HCT116 (cell line): Measurements from ENCODE around the gene LARP4. TPM values are rescaled to one million over a fixed set of nuclear protein-coding genes. Genes with fewer than 3 reads are reported as not detected.
"Not testable (repeated sequence)": the region's sequence is repeated elsewhere in the genome, so short reads cannot be mapped to it uniquely, and the experiment has no call there.

Experiments
- ATAC-seq: fragments of 200-7000 bp; cut with Tn5 transposase; 2 replicates; pipeline ENCODE4 v1.9.1; 2020; ENCODE audit warnings: mild to moderate bottlenecking, moderate library complexity
- BruUV-seq: library from RNA; stranded (reverse); fragments of 400-500 nt; replicated peaks from 2 replicates; lab custom pipeline; 2021; lab: Mats Ljungman, UMichigan
- CTCF ChIA-PET: fragments of 300-600 bp; sonication (Branson Sonifier 250); formaldehyde crosslinking; loops from one replicate; lab custom pipeline; 2021; ENCODE audit warnings: antibody characterized with exemption; lab: Charles Lee
- POLR2A ChIA-PET: fragments of 300-600, 350-600 bp; sonication (Branson Sonifier 250); formaldehyde crosslinking; loops from one replicate; lab custom pipeline; 2021; ENCODE audit warnings: antibody characterized with exemption; lab: Charles Lee
- RAD21 ChIA-PET, 2 experiments: fragments of 300-600 bp; sonication (Branson Sonifier 250); formaldehyde crosslinking; loops; one replicate each; lab custom pipeline; 2023; ENCODE audit warnings: low total read pairs in 2 of 2; ENCODE audit not compliant: uncharacterized antibody in 2 of 2, unreplicated experiment in 2 of 2, low non-redundant PET in 1 of 2; lab: Charles Lee
- DNase-seq: peaks from one replicate; pipeline ENCODE4 v3.0.0-alpha.2; 2010; ENCODE audit warnings: low read depth, low spot score
- H2AFZ ChIP-seq: fragments of 200-600 bp; shearing (Covaris generic), sonication (generic); 2 replicates; pipeline ENCODE4 v1.6.1; 2017; ENCODE audit warnings: low read depth, mixed run types, mixed read lengths, antibody characterized with exemption, low read length; ENCODE audit not compliant: poor library complexity, severe bottlenecking
- H3K27ac ChIP-seq: 2 replicates; pipeline ENCODE4 v1.5.1; 2012; ENCODE audit warnings: low read depth, low read length
- H3K27me3 ChIP-seq: fragments of 200-600 bp; sonication (generic); 2 replicates; pipeline ENCODE4 v1.6.1; 2016; ENCODE audit warnings: mixed run types, low read length, mixed read lengths; ENCODE audit not compliant: insufficient read depth
- H3K36me3 ChIP-seq, 2 experiments: fragments of 200-500 bp in 1 of 2; fragments of 200-600 bp in 1 of 2; sonication (Bioruptor generic) in 1 of 2; sonication (generic) in 1 of 2; 2 replicates each; pipeline versions ENCODE4 v1.5.1 to v1.6.1; 2014 to 2016; ENCODE audit warnings: low read length in 2 of 2, inconsistent platforms in 1 of 2, mixed read lengths in 1 of 2, mixed run types in 1 of 2; ENCODE audit not compliant: insufficient read depth in 2 of 2, control insufficient read depth in 1 of 2
- H3K4me1 ChIP-seq, 2 experiments: fragments of 200-600 bp in 1 of 2; sonication (generic) in 1 of 2; 2 replicates each; pipeline versions ENCODE4 v1.5.1 to v1.6.1; 2012 to 2017; ENCODE audit warnings: low read length in 2 of 2, inconsistent platforms in 1 of 2, mild to moderate bottlenecking in 1 of 2, mixed read lengths in 1 of 2, mixed run types in 1 of 2, moderate library complexity in 1 of 2; ENCODE audit not compliant: insufficient read depth in 2 of 2, control insufficient read depth in 1 of 2
- H3K4me2 ChIP-seq: fragments of 200-600 bp; sonication (generic); 2 replicates; pipeline ENCODE4 v1.6.1; 2017; ENCODE audit warnings: mixed run types, low read length, mixed read lengths
- H3K4me3 ChIP-seq, 2 experiments: fragments of 200-600 bp in 1 of 2; sonication (generic) in 1 of 2; replicated peaks in 1 of 2; 2 replicates each; pipeline ENCODE4 v1.5.1; 2011 to 2016; ENCODE audit warnings: low read length in 2 of 2, control low read depth in 1 of 2, low read depth in 1 of 2, mild to moderate bottlenecking in 1 of 2, mixed read lengths in 1 of 2, mixed run types in 1 of 2
- H3K79me2 ChIP-seq: fragments of 200-600 bp; sonication (generic); 2 replicates; pipeline ENCODE4 v1.6.1; 2017; ENCODE audit warnings: mild to moderate bottlenecking, mixed run types, low read length, moderate library complexity, mixed read lengths; ENCODE audit not compliant: insufficient read depth
- H3K9ac ChIP-seq: fragments of 200-600 bp; sonication (generic); 2 replicates; pipeline ENCODE4 v1.6.1; 2016; ENCODE audit warnings: low read length, mixed read lengths
- H3K9me2 ChIP-seq: fragments of 200-600 bp; sonication (generic), shearing (Covaris generic); 2 replicates; pipeline ENCODE4 v1.6.1; 2017; ENCODE audit warnings: mixed run types, mild to moderate bottlenecking, moderate library complexity; ENCODE audit not compliant: insufficient read depth
- H3K9me3 ChIP-seq, 2 experiments: fragments of 200-500 bp in 1 of 2; fragments of 200-600 bp in 1 of 2; sonication (Bioruptor generic) in 1 of 2; sonication (generic) in 1 of 2; 2 replicates each; pipeline ENCODE4 v1.6.1; 2014 to 2017; ENCODE audit warnings: low read length in 2 of 2, mixed read lengths in 2 of 2, inconsistent platforms in 1 of 2, low read depth in 1 of 2, mild to moderate bottlenecking in 1 of 2, mixed run types in 1 of 2, moderate library complexity in 1 of 2; ENCODE audit not compliant: control insufficient read depth in 1 of 2, insufficient read depth in 1 of 2
- H4K20me1 ChIP-seq: fragments of 200-600 bp; sonication (generic), shearing (Covaris generic); 2 replicates; pipeline ENCODE4 v1.6.1; 2017; ENCODE audit warnings: mixed run types, mild to moderate bottlenecking, moderate library complexity; ENCODE audit not compliant: insufficient read depth
- CBX3 ChIP-seq: IDR thresholded peaks from 2 replicates; pipeline ENCODE4 v1.6.1; 2012; ENCODE audit warnings: low read depth
- EZH2phosphoT487 ChIP-seq: fragments of 200-600 bp; IDR thresholded peaks from 2 replicates; pipeline ENCODE4 v1.6.1; 2018; ENCODE audit warnings: antibody characterized with exemption, borderline replicate concordance
- FOSL1 ChIP-seq: IDR thresholded peaks from 2 replicates; pipeline ENCODE4 v1.6.1; 2012; ENCODE audit warnings: low read depth
- POLR2A ChIP-seq: IDR thresholded peaks from 2 replicates; pipeline ENCODE4 v1.7.0; 2011; ENCODE audit warnings: borderline replicate concordance; ENCODE audit not compliant: insufficient read depth, insufficient read length; ENCODE audit errors: extremely low read depth
- intact Hi-C: fragments of 100-400 bp; cut with micrococcal nuclease; formaldehyde crosslinking; loops from 2 replicates; pipeline ENCODE4 v1.10.0; 2022
- total RNA-seq: library from RNA; stranded (reverse); gene quantifications from one replicate; pipeline ENCODE4 v1.2.1, GENCODE V29; 2021; ENCODE audit not compliant: unreplicated experiment
- TF ChIP-seq, protein P1 (sequence below), 3 experiments: fragments of 200-600 bp in 1 of 3; sonication (generic) in 1 of 3; IDR thresholded peaks in 2 of 3; conservative IDR thresholded peaks in 1 of 3; 2 replicates each; pipeline ENCODE4 v1.5.1; 2012 to 2017; ENCODE audit warnings: low read depth in 2 of 3, low read length in 2 of 3, antibody characterized with exemption in 1 of 3, borderline replicate concordance in 1 of 3, control low read depth in 1 of 3, mild to moderate bottlenecking in 1 of 3, mixed read lengths in 1 of 3, mixed run types in 1 of 3, moderate library complexity in 1 of 3; ENCODE audit not compliant: insufficient read depth in 1 of 3

The LARP4 gene
- total RNA-seq, 1 experiment from 2014 or later: 76.3 TPM

DNA sequence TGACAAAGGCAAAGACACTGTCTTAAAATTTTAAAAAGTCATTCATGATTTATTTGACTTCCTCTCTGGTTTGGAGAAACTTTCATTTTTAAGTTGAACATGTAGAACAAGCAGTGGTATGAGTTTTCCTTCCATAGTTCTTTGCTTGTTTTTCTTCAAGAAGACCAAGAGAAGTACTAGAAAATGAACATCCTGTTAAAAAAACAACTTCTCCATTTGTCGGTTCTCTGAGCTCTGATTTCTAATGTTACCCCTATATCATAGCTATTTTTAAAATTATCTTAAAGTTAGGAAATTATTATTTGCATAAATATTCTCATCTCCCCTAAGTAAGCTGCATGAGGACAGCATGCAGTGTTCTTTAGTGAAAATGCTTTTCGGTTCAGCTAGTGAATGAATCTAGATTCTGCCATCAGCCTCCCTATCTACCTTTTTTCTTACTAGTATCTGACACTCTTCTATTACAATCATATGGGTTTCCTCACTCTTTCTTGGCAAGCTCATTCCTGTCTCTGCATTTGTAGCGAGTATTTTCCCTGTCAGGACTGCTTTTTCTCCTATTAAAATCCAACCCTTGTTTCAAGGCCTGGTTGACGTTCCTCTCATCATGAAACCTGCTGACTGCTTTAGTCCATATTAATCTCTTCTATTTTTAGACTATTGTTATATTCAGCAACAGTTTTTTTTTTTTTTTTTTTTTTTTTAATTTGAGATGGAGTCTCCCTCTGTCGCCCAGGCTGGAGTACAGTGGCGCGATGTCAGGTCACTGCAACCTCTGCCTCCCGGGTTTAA lies 119.9 kb downstream of the LARP4 start:
- Histone ChIP-seq H3K9me3 (no peaks in the 10 kb centered on the region), H2AFZ (no peak overlapping the region), H3K9ac (no peak overlapping the region), H3K27ac (no peak overlapping the region), H3K79me2 (peaks cover 84% of the 10 kb centered on the region), H3K4me3 (no peak overlapping the region), H3K9me2 (no peaks in the 10 kb centered on the region), H3K4me2 (no peak overlapping the region), H3K4me1 (peaks cover 5 to 36% of the 10 kb centered on the region in 2 experiments; a peak in 3 of 4 replicates), H3K27me3 (no peaks in the 10 kb centered on the region), H4K20me1 (no peaks in the 10 kb centered on the region), H3K36me3 (no peaks in the 10 kb centered on the region)
- intact Hi-C loops: no loop called here
- CTCF ChIA-PET: interaction anchor here (1.6 kb wide), 1 partner anchor 16 kb away, joined by 5 read pairs; the partner anchor contains the start of gene DIP2B
- no peak for TF ChIP-seq EZH2phosphoT487
- TF ChIP-seq, protein P1, sequence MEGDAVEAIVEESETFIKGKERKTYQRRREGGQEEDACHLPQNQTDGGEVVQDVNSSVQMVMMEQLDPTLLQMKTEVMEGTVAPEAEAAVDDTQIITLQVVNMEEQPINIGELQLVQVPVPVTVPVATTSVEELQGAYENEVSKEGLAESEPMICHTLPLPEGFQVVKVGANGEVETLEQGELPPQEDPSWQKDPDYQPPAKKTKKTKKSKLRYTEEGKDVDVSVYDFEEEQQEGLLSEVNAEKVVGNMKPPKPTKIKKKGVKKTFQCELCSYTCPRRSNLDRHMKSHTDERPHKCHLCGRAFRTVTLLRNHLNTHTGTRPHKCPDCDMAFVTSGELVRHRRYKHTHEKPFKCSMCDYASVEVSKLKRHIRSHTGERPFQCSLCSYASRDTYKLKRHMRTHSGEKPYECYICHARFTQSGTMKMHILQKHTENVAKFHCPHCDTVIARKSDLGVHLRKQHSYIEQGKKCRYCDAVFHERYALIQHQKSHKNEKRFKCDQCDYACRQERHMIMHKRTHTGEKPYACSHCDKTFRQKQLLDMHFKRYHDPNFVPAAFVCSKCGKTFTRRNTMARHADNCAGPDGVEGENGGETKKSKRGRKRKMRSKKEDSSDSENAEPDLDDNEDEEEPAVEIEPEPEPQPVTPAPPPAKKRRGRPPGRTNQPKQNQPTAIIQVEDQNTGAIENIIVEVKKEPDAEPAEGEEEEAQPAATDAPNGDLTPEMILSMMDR (IDR thresholded peaks at IDR 0.05 in 2 of 3, conservative IDR thresholded peaks at IDR 0.05 in 1 of 3; ENCODE audit: borderline replicate concordance in 1 of 3, insufficient read depth in 1 of 3, low read depth in 2 of 3, low read length in 2 of 3): no peak
- no peak for TF ChIP-seq FOSL1
- TF ChIP-seq CBX3: no peak
- no peak for TF ChIP-seq POLR2A
- RAD21 ChIA-PET: no interaction called here
- DNase-seq (no peak), ATAC-seq (no peak)
- POLR2A ChIA-PET: no interaction called here
- BruUV-seq: no TSS peak

DNA sequence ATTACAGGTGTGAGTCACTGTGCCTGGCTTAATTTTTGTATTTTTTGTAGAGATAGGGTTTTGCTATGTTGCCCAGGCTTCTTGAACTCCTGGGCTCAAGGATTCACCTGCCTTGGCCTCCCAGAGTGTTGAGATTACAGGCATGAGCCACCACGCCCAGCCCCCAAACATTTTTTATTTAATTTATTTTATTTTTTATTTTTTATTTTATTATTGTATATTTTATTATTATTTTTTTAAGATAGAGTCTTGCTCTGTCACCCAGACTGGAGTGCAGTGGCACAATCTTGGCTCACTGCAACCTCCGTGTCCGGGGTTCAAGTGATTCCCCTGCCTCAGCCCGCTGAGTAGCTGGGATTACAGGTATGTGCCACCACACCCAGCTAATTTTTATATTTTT lies 121.1 kb downstream of the LARP4 start:
- H3K9me3 ChIP-seq, H3K36me3 ChIP-seq, H3K4me3 ChIP-seq, H3K9me2 ChIP-seq, H2AFZ ChIP-seq, intact Hi-C loops, BruUV-seq, DNase-seq, RAD21 ChIA-PET, H4K20me1 ChIP-seq, H3K27me3 ChIP-seq, H3K27ac ChIP-seq, H3K9ac ChIP-seq, H3K4me2 ChIP-seq, ATAC-seq: not testable (repeated sequence)
- H3K4me1 ChIP-seq: peaks cover 5 to 36% of the 10 kb centered on the region in 2 experiments; a peak in 3 of 4 replicates
- POLR2A ChIA-PET: interaction anchor here (0.6 kb wide), 1 partner anchor 10 kb away, joined by 4 read pairs; no protein-coding TSS in a partner anchor
- CTCF ChIA-PET: interaction anchor here (1.6 kb wide), 1 partner anchor 17 kb away, joined by 5 read pairs; the partner anchor contains the start of gene DIP2B
- peaks cover 82% of the 10 kb centered on the region for H3K79me2 ChIP-seq
